Liver (tissue), 9 donors: ENCODE results near the gene GJC1. TPM values are rescaled to one million over a fixed set of nuclear protein-coding genes. Genes with fewer than 3 reads are reported as not detected.
"Not testable (repeated sequence)": the region's sequence is repeated elsewhere in the genome, so short reads cannot be mapped to it uniquely, and the experiment has no call there.

Experiments
- DNase-seq: peaks from one replicate; pipeline ENCODE4 v3.0.0-alpha.2; 2017; ENCODE audit warnings: low spot score
- H3K27ac ChIP-seq, 2 donors: one replicate each; pipeline ENCODE4 v1.7.0; 2013; ENCODE audit warnings: inconsistent platforms in 2 of 2, low read length in 2 of 2, control low read depth in 1 of 2, low read depth in 1 of 2, mild to moderate bottlenecking in 1 of 2
- H3K27me3 ChIP-seq, 4 donors: one replicate each; pipeline versions ENCODE4 v1.6.1 to v1.7.0; 2013; ENCODE audit warnings: low read length in 3 of 4, inconsistent platforms in 1 of 4, mild to moderate bottlenecking in 1 of 4, moderate library complexity in 1 of 4; ENCODE audit not compliant: control insufficient read depth in 4 of 4, insufficient read depth in 4 of 4
- H3K36me3 ChIP-seq, 4 donors: one replicate each; pipeline versions ENCODE4 v1.6.1 to v1.7.0; 2013; ENCODE audit warnings: low read length in 3 of 4, mild to moderate bottlenecking in 3 of 4, low read depth in 1 of 4, moderate library complexity in 1 of 4; ENCODE audit not compliant: control insufficient read depth in 4 of 4, insufficient read depth in 3 of 4
- H3K4me1 ChIP-seq, 4 donors: one replicate each; pipeline versions ENCODE4 v1.6.1 to v1.7.0; 2013; ENCODE audit warnings: low read length in 3 of 4, mild to moderate bottlenecking in 3 of 4, moderate library complexity in 1 of 4; ENCODE audit not compliant: control insufficient read depth in 4 of 4, insufficient read depth in 4 of 4
- H3K4me3 ChIP-seq, 3 donors: one replicate each; pipeline versions ENCODE4 v1.6.1 to v1.7.0; 2013; ENCODE audit warnings: low read length in 3 of 3, control low read depth in 1 of 3, low read depth in 1 of 3, mild to moderate bottlenecking in 1 of 3
- H3K9ac ChIP-seq, 2 donors: one replicate each; pipeline ENCODE4 v1.7.0; 2013; ENCODE audit warnings: low read length in 2 of 2, mild to moderate bottlenecking in 2 of 2, moderate library complexity in 2 of 2, control low read depth in 1 of 2, low read depth in 1 of 2
- H3K9me3 ChIP-seq, 4 donors: one replicate each; pipeline versions ENCODE4 v1.6.1 to v1.7.0; 2013; ENCODE audit warnings: low read length in 3 of 4; ENCODE audit not compliant: control insufficient read depth in 4 of 4
- FOXA2 ChIP-seq: IDR thresholded peaks from 2 replicates; pipeline ENCODE4 v1.6.1; 2016; ENCODE audit warnings: antibody characterized with exemption
- HNF4A ChIP-seq, 2 donors: conservative IDR thresholded peaks; 2 replicates each; pipeline ENCODE4 v1.6.1; 2016; ENCODE audit warnings: antibody characterized with exemption in 2 of 2, mild to moderate bottlenecking in 2 of 2
- HNF4G ChIP-seq: IDR thresholded peaks from 2 replicates; pipeline ENCODE4 v1.6.1; 2016; ENCODE audit warnings: antibody characterized with exemption
- NR2F2 ChIP-seq: IDR thresholded peaks from 2 replicates; pipeline ENCODE4 v1.6.1; 2016; ENCODE audit warnings: antibody characterized with exemption
- RAD21 ChIP-seq, 2 donors: IDR thresholded peaks; 2 replicates each; pipeline ENCODE4 v1.6.1; 2016; ENCODE audit warnings: antibody characterized with exemption in 2 of 2, mild to moderate bottlenecking in 2 of 2
- REST ChIP-seq: IDR thresholded peaks from 2 replicates; pipeline ENCODE4 v1.6.1; 2016; ENCODE audit warnings: antibody characterized with exemption, mild to moderate bottlenecking
- SP1 ChIP-seq: IDR thresholded peaks from 2 replicates; pipeline ENCODE4 v1.6.1; 2018; ENCODE audit warnings: antibody characterized with exemption, mild to moderate bottlenecking
- YY1 ChIP-seq: IDR thresholded peaks from 2 replicates; pipeline ENCODE4 v1.6.1; 2016; ENCODE audit warnings: antibody characterized with exemption, mild to moderate bottlenecking
- WGBS: extraction: QIAGEN DNeasy Blood & Tissue Kit; methylation state at CpG from one replicate; pipeline ENCODE4 v1.1.7; 2013; 5-methylcytosine and 5-hydroxymethylcytosine counted together
- polyA plus RNA-seq, 2 donors: library from polyadenylated mRNA; stranded (reverse) in 1 of 2; unstranded in 1 of 2; fragments of 200-250 nt in 1 of 2; fragments of >200 nt in 1 of 2; fragmentation: Nextera tagmentation in 1 of 2; extraction: Ambion mirVana in 1 of 2; gene quantifications; one replicate each; pipeline versions ENCODE4 v1.2.1 to v1.2.3, GENCODE V29; 2013 to 2015
- total RNA-seq, 2 donors: library from RNA; depleted of rRNA; stranded (reverse); fragments of >200 nt; gene quantifications; one replicate each; pipeline ENCODE4 v1.2.3, GENCODE V29; 2014
- donor health status: healthy.
- donor health status: healthy.
- donor health status: healthy.
- donor health status: healthy.
- donor health status: healthy.

The GJC1 gene
- total and polyA plus RNA-seq, 4 donors, result 0.17 to 1.4 (median 0.77) TPM

GRCh38 chr17:44757045-44757917 is 72.8 kb downstream of the GJC1 start:
- Histone ChIP-seq H3K27me3 (peaks cover 0 to 7% (median 2%) of the 10 kb centered on the region in 4 donors), H3K9ac (no peak overlapping the region), H3K36me3 (no peaks in the 10 kb centered on the region), H3K27ac (no peak overlapping the region), H3K4me3 (no peak overlapping the region), H3K4me1 (peaks cover 3 to 10% (median 4%) of the 10 kb centered on the region in 4 donors), H3K9me3 (no peaks in the 10 kb centered on the region)
- WGBS, result 77% methylated on average over 10 of the region's 10 CpGs
- TF ChIP-seq HNF4G (no peak), SP1 (no peak), YY1 (no peak), FOXA2 (no peak), HNF4A (conservative IDR thresholded peaks at IDR 0.05) (no peak), RAD21 (IDR thresholded peaks at IDR 0.05) (no peak), REST (no peak)
- no peak for DNase-seq

GRCh38 chr17:44755180-44755579 is 74.9 kb downstream of the GJC1 start:
- not testable (repeated sequence) for H3K27me3 ChIP-seq

GRCh38 chr17:44754276-44754675 is 75.8 kb downstream of the GJC1 start:
- Histone ChIP-seq H3K9me3 (no peaks in the 10 kb centered on the region), H3K36me3 (peaks cover 0 to 2% (median 0%) of the 10 kb centered on the region in 4 donors), H3K9ac (no peak overlapping the region), H3K27ac (no peak overlapping the region), H3K27me3 (peaks cover 0 to 2% (median 0%) of the 10 kb centered on the region in 4 donors), H3K4me1 (peaks cover under 1 to 6% (median 2%) of the 10 kb centered on the region in 4 donors), H3K4me3 (no peak overlapping the region)
- WGBS, result 78% methylated on average over 7 of the region's 7 CpGs
- no peak for DNase-seq
- no peak for TF ChIP-seq NR2F2

More at GRCh38 chr17:44755180-44755579, 74.9 kb downstream of the GJC1 start:
- H3K4me3 ChIP-seq, DNase-seq, H3K27ac ChIP-seq, H3K9me3 ChIP-seq, H3K4me1 ChIP-seq, H3K9ac ChIP-seq, H3K36me3 ChIP-seq: not testable (repeated sequence)
- 94% methylated on average over 5 of the region's 5 CpGs for WGBS
